ENCODE results near the gene SCAF1. TPM values are rescaled to one million over a fixed set of nuclear protein-coding genes. Genes with fewer than 3 reads are reported as not detected.

The SCAF1 gene
- total and polyA plus RNA-seq, 9 of the 15 experiments (the other 6 are each of a cell fraction or from before 2014, with no cell fraction given), result 0.20 to 79.0 (median 4.9) TPM

DNA sequence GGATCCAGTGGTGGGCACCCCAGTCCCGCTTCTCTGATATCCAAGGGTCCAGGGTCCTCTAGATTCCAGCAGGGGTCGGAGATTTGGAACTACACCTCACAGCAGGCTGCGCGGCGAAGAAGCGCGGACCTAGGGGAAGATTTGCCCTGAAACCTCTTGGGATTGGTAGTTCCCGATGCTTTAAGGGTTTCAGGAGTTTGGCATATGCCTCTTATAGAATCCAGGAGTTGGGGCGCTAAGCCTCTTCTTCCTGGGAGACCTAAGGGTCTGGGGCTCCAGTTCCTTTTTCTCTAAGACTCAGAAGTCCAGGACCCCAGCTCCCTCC is 24.1 kb downstream of the SCAF1 start (continued):
- TF ChIP-seq RBM25 (IDR thresholded peaks at IDR 0.05; ENCODE audit: low read depth, low read length, severe bottlenecking), result no peak
- no peak for TF ChIP-seq ZNF212 (CRISPR knock-in tag; IDR thresholded peaks at IDR 0.05)
- TF ChIP-seq, protein P1, sequence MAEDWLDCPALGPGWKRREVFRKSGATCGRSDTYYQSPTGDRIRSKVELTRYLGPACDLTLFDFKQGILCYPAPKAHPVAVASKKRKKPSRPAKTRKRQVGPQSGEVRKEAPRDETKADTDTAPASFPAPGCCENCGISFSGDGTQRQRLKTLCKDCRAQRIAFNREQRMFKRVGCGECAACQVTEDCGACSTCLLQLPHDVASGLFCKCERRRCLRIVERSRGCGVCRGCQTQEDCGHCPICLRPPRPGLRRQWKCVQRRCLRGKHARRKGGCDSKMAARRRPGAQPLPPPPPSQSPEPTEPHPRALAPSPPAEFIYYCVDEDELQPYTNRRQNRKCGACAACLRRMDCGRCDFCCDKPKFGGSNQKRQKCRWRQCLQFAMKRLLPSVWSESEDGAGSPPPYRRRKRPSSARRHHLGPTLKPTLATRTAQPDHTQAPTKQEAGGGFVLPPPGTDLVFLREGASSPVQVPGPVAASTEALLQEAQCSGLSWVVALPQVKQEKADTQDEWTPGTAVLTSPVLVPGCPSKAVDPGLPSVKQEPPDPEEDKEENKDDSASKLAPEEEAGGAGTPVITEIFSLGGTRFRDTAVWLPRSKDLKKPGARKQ (CRISPR knock-in tag; IDR thresholded peaks at IDR 0.05), result no peak
- TF ChIP-seq ZNF766 (CRISPR knock-in tag; conservative IDR thresholded peaks at IDR 0.05), result peak; percentile 65; the same call in 1 of the 2 replicates
- TF ChIP-seq ERF (CRISPR knock-in tag; IDR thresholded peaks at IDR 0.05), result no peak
- TF ChIP-seq, protein P2, sequence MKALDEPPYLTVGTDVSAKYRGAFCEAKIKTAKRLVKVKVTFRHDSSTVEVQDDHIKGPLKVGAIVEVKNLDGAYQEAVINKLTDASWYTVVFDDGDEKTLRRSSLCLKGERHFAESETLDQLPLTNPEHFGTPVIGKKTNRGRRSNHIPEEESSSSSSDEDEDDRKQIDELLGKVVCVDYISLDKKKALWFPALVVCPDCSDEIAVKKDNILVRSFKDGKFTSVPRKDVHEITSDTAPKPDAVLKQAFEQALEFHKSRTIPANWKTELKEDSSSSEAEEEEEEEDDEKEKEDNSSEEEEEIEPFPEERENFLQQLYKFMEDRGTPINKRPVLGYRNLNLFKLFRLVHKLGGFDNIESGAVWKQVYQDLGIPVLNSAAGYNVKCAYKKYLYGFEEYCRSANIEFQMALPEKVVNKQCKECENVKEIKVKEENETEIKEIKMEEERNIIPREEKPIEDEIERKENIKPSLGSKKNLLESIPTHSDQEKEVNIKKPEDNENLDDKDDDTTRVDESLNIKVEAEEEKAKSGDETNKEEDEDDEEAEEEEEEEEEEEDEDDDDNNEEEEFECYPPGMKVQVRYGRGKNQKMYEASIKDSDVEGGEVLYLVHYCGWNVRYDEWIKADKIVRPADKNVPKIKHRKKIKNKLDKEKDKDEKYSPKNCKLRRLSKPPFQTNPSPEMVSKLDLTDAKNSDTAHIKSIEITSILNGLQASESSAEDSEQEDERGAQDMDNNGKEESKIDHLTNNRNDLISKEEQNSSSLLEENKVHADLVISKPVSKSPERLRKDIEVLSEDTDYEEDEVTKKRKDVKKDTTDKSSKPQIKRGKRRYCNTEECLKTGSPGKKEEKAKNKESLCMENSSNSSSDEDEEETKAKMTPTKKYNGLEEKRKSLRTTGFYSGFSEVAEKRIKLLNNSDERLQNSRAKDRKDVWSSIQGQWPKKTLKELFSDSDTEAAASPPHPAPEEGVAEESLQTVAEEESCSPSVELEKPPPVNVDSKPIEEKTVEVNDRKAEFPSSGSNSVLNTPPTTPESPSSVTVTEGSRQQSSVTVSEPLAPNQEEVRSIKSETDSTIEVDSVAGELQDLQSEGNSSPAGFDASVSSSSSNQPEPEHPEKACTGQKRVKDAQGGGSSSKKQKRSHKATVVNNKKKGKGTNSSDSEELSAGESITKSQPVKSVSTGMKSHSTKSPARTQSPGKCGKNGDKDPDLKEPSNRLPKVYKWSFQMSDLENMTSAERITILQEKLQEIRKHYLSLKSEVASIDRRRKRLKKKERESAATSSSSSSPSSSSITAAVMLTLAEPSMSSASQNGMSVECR (CRISPR knock-in tag; IDR thresholded peaks at IDR 0.05), result no peak; the same call in 1 of the 2 replicates
- TF ChIP-seq HDAC3 (IDR thresholded peaks at IDR 0.05; ENCODE audit: borderline replicate concordance, partially characterized antibody), result no peak
- no peak for TF ChIP-seq TGIF2 (CRISPR knock-in tag; IDR thresholded peaks at IDR 0.05)
- no peak for TF ChIP-seq ZNF263 (CRISPR knock-in tag; IDR thresholded peaks at IDR 0.05; ENCODE audit: borderline replicate concordance)
- no peak for TF ChIP-seq NFIC (IDR thresholded peaks at IDR 0.05)
- no peak for TF ChIP-seq MTA3 (IDR thresholded peaks at IDR 0.05; ENCODE audit: borderline replicate concordance)
- TF ChIP-seq, protein P3, sequence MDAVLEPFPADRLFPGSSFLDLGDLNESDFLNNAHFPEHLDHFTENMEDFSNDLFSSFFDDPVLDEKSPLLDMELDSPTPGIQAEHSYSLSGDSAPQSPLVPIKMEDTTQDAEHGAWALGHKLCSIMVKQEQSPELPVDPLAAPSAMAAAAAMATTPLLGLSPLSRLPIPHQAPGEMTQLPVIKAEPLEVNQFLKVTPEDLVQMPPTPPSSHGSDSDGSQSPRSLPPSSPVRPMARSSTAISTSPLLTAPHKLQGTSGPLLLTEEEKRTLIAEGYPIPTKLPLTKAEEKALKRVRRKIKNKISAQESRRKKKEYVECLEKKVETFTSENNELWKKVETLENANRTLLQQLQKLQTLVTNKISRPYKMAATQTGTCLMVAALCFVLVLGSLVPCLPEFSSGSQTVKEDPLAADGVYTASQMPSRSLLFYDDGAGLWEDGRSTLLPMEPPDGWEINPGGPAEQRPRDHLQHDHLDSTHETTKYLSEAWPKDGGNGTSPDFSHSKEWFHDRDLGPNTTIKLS (IDR thresholded peaks at IDR 0.05; ENCODE audit: borderline replicate concordance, low read depth), result no peak
- TF ChIP-seq, protein P4, sequence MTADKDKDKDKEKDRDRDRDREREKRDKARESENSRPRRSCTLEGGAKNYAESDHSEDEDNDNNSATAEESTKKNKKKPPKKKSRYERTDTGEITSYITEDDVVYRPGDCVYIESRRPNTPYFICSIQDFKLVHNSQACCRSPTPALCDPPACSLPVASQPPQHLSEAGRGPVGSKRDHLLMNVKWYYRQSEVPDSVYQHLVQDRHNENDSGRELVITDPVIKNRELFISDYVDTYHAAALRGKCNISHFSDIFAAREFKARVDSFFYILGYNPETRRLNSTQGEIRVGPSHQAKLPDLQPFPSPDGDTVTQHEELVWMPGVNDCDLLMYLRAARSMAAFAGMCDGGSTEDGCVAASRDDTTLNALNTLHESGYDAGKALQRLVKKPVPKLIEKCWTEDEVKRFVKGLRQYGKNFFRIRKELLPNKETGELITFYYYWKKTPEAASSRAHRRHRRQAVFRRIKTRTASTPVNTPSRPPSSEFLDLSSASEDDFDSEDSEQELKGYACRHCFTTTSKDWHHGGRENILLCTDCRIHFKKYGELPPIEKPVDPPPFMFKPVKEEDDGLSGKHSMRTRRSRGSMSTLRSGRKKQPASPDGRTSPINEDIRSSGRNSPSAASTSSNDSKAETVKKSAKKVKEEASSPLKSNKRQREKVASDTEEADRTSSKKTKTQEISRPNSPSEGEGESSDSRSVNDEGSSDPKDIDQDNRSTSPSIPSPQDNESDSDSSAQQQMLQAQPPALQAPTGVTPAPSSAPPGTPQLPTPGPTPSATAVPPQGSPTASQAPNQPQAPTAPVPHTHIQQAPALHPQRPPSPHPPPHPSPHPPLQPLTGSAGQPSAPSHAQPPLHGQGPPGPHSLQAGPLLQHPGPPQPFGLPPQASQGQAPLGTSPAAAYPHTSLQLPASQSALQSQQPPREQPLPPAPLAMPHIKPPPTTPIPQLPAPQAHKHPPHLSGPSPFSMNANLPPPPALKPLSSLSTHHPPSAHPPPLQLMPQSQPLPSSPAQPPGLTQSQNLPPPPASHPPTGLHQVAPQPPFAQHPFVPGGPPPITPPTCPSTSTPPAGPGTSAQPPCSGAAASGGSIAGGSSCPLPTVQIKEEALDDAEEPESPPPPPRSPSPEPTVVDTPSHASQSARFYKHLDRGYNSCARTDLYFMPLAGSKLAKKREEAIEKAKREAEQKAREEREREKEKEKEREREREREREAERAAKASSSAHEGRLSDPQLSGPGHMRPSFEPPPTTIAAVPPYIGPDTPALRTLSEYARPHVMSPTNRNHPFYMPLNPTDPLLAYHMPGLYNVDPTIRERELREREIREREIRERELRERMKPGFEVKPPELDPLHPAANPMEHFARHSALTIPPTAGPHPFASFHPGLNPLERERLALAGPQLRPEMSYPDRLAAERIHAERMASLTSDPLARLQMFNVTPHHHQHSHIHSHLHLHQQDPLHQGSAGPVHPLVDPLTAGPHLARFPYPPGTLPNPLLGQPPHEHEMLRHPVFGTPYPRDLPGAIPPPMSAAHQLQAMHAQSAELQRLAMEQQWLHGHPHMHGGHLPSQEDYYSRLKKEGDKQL (CRISPR knock-in tag; IDR thresholded peaks at IDR 0.05; ENCODE audit: borderline replicate concordance), result no peak
- no peak for TF ChIP-seq ZNF561 (CRISPR knock-in tag; conservative IDR thresholded peaks at IDR 0.05)
- no peak for TF ChIP-seq CHD4 (IDR thresholded peaks at IDR 0.05; ENCODE audit: insufficient read depth, insufficient replicate concordance, low read depth, low read length, poor library complexity, severe bottlenecking)

All from K562 (cell line).